HPDE6-E6E7 (cell line): Measurements from ENCODE around the gene MARCHF4.

Source experiments
- DNase-seq: peaks from one replicate; pipeline ENCODE4 v3.0.0; 2011; ENCODE audit warnings: missing footprints; ENCODE audit errors: extremely low spot score

MARCHF4 gene

GRCh38 chr2:216371721-216372702, at the start of gene MARCHF4:
Gene MARCHF4 (minus strand): TSS chr2:216372483. CDS start chr2:216370260, 2,223 bp downstream.
- peak; percentile 67 for DNase-seq

DNA sequence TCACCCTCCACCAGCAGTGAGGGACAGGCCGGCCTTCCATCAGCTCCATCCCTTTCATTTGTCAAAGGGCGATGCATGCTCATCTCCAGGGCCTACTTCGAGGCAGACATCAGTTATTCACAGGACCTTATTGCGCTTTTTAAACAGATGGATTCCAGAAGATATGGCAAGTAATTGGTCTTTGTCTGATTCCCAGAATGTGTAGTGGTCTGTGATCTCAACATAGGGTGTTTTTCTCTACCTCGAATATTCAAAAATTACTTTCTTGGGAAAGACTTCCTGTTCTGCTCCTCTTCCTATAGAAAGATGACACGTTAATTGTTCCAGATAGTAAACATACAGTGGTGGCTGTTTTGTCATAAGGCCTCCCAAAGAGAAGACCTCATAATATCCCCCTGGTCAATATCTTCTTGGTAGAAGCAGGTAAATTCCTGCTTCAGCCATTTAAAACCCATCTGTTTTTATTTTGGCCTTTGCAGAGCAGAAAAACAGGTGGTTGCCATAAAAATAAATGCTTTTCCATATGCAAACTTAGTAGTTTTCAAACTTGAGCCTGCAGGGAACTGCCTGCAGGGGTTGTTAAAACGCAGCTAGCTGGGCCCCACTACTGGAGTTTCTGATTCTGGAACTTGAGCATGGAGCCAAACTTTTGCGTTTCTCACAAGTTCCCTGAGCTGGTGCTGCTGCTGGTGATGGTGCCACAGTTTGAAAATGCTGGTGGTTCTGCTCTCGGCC, 48.3 kb upstream of the MARCHF4 start:
- DNase-seq = no peak

- no peak for DNase-seq
These were observed 46.7 kb upstream of the MARCHF4 start for GRCh38 chr2:216418981-216419380.

GRCh38 chr2:216416571-216417307, 44.5 kb upstream of the MARCHF4 start:
- no peak for DNase-seq

DNA sequence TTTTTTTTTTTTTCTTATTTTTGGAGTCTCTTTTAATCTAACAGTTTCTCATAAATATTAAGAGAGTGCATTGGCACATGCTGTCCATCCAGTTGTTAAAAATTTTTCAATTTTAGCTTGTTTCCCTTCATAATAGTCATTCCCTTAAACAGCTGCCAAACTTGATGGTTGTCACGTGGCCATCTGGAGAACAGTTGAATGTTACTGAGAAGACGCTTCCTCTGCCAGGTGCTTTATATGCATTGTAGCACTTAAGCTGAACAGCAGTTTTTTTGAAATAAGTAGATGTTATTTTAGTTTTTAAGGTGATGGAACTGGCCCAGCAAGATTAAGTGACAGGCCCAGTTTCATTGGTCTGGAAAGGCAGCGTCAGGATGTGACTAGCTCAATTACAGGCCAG, 43.3 kb upstream of the MARCHF4 start:
- no peak for DNase-seq

GRCh38 chr2:216414772-216415319, 42.6 kb upstream of the MARCHF4 start:
- DNase-seq = no peak

DNA sequence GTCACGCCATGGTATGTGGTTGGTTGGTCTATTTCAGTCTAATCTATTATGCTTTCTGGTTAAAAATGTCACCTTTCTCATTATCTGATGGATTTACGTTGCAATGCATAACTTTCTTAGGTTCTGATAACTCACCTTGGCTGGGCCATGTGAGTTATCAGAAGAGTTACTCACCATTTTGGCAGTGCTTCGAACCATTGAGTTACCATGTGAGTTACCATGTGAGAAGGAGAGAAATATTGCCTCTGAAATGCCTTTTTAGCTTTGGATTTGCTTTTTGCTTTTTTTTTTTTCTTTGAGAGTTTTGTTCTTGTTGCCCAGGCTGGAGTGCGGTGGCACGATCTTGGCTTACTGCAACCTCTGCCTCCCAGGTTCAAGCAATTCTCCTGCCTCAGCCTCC, 41.6 kb upstream of the MARCHF4 start:
- DNase-seq = no peak

GRCh38 chr2:216412022-216412999, 40.0 kb upstream of the MARCHF4 start, which contains the start of gene SMARCAL1:
Gene SMARCAL1 (plus strand): TSS chr2:216412484. CDS start chr2:216414705, 2,221 bp downstream.
- peak; percentile 93 for DNase-seq

GRCh38 chr2:216410550-216410949, 38.3 kb upstream of the MARCHF4 start:
- no peak for DNase-seq

DNA sequence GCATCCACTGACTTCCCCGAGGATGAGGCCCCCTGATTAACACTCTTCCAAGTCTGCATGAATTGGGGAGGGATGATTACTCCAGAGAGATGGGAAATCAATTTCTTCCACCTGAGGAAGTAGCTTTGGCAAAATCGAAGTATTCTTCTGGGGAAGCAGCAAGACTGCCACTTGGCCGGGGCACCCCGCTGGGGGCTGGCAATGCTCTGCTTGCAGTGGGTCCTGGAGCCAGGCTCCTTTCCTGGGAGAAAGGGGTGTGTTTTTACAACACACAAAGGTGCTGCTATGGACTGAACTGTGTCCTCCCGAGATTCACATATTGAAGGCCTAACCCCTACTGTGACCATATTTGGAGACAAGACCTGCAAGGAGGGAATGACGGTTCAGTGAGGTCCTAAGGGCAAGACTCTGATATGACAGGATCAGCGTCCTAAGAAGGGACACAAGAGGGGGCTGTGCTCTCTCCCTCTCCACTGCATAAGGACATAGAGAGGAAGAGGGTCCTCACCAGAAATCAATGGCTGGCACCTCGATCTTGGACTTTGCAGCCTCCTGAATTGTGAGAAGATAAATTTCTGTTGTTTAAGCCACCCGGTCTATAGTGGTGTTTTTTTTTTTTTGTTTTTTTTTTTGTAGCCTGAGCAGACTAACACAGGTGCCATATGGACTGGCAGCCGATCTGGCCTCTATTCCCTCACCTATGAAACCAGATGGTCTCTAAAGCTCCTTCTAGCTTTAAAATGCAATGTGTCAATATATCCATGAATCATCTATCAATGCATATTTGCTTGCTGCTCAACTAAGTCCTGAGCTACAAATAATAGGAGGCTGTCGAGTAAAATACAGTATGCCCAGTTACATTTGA, 36.4 kb upstream of the MARCHF4 start:
- no peak for DNase-seq

- DNase-seq = no peak
These were observed 34.5 kb upstream of the MARCHF4 start for GRCh38 chr2:216406826-216407225.

DNA sequence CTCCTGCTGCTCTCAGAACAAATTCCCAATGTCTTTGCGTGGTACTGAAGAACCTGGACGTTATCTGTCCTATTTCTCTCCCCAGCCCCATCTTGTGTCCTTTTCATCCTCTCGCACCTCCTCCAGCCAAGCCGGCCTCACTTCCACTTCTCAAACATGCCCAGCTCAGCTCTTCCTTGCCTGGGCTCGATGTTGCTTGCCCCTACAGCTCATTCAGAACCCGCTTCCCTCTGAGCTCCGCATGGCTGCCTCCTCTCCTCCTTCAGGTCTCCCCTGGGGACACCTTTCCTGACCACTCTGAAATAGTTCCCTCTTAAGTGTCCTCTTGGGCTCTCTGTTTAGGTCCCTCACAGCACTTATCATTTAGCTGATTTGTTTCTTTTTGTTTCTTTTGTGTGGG, 33.3 kb upstream of the MARCHF4 start:
- no peak for DNase-seq

- no peak for DNase-seq
These were observed 31.8 kb upstream of the MARCHF4 start for GRCh38 chr2:216404010-216404618.

- DNase-seq = no peak
These were observed 30.5 kb upstream of the MARCHF4 start for GRCh38 chr2:216402751-216403150.

GRCh38 chr2:216399621-216400020, 27.3 kb upstream of the MARCHF4 start:
- no peak for DNase-seq

GRCh38 chr2:216394881-216395280, 22.6 kb upstream of the MARCHF4 start:
- DNase-seq = no peak

DNA sequence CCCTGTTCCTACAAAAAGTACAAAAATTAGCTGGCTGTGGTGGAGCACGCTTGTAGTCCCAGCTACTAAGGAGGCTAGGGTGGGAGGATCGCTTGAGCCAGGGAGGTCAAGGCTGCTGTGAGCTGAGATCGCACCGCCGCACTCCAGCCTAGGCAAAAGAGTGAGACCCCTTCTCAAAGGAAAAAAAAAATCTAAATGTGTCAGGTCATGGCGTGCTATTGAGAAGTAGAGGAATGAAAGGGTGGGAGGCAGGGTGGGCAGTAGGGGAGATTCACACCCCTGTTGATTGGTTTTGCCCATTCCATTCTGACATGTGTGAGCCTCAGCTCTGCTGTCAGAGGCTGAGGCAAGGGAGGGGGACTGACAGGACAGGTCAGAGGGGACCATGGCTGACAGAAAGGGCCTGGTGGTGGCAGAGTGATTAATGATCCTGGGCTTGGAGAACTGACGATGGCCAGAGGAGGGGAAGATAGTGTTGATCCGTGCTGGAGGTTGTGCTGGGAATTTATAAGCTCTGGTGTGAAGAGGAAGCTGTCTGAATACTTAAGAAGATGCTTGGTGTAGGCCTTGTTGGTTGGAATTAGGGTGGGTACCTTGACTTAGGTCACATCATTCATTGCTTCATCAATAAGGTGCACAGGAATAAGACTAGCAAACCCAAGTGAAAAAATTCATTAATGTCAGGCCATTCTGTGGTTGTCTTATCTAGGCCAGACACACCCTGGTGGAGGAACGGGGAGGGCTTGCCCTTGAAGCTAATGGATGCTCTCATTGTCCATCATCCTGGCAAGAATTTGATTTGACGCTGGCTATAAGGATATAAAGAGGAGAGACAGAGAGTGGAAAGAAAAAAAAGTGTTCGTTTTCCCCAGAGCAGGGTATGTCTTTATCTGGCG, 20.9 kb upstream of the MARCHF4 start:
- no peak for DNase-seq

- DNase-seq = no peak
These were observed 19.8 kb upstream of the MARCHF4 start for GRCh38 chr2:216392018-216392562.
